Activated T-helper 9 cell treated with anti-CD3 and anti-CD28 coated beads, Interleukin-2, amount 50 U/mL, for 16 hours (primary cell): ENCODE results near the gene SOWAHA.
"Not testable (repeated sequence)": the region's sequence is repeated elsewhere in the genome, so short reads cannot be mapped to it uniquely, and the experiment has no call there.

Experiments
- DNase-seq: peaks from one replicate; pipeline ENCODE4 v3.0.0-alpha.2; 2020; ENCODE audit warnings: low read depth

SOWAHA gene

DNA sequence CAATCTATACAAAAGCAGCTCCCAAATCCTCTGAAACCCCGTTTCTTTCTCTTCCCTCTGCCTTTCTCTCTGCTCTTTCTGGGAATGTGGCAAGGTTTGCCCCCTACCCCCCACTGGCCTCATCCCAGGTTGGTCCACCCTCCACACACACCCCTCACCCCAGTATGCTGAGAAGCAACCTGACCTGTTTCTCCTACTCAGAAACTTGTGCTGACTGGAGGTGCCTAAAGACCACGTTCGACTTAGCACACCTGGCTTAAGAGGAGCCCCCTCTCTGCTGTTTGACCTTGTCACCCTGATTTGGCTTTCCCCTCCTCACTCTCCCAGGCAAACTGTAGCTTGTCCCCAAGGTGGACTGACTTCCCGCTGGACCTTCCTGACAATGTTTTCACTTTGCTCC lies 35.0 kb upstream of the SOWAHA start:
- no peak for DNase-seq

DNA sequence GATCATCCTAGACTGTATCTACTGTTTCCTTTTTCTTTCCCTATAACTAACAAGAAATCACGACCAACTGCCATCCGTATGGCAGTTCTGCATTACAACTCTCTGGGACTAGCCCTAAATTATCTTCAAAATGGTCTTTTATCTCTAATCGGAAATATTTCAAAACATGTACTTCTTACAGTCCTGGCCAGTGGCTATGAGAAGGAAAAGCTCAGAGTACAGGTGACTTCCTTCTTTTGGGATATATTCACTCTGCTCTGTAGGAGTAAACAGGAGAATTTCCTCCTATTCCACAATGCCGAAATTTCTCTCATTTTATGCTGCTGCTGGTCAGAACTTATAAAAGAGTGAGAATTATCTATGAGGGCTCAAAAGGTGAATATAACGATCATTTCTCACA lies 34.2 kb upstream of the SOWAHA start:
- no peak for DNase-seq

DNA sequence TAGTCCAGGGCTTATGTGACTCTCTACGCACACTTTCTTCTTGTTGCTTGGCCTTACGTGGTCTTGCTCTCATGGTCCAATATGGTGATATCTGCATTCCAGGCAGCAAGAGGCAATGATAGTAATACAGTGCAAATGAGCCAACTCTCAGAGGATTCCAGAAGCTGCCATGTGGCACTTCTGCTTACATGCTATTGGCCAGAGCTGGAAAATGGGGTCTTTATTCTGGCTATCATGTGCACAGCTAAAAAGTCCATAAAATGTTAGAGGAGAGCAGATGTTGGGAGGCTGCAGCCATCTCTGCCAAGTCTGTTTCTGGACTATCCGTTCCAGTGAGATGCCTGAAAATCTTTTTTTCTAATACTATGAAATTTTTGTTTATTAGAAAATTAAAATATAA lies 33.1 kb upstream of the SOWAHA start:
- no peak for DNase-seq

DNA sequence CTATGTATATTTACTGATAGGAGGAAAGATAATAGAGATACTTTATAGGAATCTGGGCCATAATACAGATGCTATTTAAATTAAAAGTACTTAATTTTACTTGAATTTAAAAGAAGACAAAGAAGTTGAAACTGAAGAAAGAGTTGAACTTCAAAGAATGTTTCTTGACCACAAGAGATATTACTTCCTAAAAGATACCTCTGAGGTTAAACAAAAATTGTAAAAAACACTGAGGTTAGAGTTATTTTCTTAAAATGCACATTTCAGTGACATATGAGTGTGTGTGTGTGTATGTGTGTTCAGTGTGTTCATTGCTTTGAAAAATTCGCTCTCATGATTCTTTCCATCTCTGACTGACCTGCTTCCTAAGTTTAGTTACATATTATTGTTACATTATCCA lies 32.5 kb upstream of the SOWAHA start:
- DNase-seq = no peak

DNA sequence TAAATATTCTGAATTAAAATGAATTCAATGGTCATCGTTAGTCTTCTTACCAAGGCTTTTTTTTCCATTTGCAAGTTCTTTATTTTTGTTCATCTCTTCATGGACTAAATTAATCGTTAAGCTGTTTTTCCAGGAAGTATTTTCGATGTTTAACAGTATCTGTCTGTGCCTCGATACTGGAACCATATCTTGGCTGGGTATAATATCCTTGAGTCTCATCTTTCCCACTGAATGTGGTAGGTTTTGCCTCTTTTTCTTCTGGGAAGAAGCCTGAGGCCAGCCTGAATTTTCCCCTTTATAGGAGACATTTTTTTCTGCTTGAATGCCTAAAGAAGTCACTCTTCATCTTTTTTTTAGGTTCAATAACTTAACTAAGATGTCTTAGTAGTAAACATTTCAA lies 32.1 kb upstream of the SOWAHA start:
- DNase-seq = no peak

DNA sequence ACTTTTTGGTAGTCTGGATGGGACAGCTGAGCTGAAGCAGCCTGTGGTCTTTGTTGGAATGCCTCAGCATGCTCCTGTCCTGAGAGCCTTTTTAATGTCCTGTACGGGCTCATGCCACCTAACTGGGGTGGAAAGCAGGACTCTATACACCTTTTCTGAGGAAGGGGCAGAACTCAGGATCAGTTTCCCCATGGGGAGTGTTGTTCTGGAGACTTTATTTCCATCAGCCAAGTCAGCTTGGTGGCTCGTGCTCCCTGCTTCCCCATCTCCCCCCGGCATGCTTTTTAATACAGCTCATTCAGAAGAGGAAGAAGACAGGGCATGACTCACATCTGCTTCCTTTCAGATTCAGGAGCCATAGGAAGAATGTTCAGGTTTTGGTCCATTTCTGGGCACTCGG lies 31.0 kb upstream of the SOWAHA start:
- DNase-seq = no peak

DNA sequence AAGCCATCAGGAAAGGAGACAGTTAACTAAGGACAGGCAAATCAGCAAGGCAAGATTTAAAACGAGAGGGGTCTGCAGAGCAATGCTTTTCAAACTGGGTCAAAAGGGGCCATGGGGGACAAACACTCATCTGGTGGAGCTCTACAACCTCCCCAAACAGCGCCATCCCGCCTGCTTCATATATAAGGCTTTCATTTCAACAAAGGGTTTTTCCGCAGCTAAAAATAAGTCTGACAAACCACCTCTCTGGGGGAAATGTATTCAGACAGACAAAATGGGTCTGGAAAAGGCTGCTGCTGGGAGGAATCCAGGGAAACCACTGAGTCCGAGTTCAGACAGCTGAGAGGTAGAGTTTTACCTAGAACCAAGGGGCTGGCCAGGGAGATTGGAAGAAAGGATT lies 27.7 kb upstream of the SOWAHA start:
- no peak for DNase-seq

DNA sequence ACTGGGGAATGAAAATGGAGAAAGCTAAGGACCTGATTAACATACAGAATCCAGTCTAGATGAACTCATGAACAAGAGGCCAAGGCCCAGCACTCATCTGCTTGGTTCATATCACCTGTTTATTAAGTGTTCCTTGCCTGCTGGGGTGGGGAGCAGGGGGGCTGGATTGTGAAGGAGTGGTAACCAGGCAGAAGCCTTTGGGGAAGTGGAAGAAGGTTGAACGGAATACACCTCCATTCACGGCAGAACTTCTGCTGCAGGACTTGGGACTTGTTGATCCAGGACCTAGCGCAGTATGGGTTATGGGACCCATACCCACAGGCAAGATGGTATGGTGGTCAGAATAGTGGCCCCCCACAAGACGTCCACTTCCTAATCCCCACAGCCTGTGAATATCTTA lies 27.2 kb upstream of the SOWAHA start:
- DNase-seq = no peak

DNA sequence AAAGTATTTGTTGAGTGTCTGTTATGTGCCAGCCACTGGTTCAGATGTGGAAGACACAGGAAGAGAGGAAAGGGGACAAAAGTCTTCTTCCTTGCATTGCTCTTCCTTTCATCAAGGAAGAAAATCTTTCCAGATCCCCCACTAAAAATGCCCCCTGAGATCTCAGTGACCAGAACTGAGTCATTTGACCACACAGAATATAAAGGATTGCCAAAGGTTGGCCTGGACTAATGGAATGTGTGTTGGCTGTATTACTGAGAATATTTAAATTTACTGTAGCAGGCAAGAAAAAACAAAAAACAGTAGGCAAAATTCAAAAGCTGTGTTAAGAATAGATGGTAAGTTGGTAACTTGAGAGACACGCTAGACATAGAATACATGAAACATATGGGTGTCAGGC lies 26.0 kb upstream of the SOWAHA start:
- no peak for DNase-seq

DNA sequence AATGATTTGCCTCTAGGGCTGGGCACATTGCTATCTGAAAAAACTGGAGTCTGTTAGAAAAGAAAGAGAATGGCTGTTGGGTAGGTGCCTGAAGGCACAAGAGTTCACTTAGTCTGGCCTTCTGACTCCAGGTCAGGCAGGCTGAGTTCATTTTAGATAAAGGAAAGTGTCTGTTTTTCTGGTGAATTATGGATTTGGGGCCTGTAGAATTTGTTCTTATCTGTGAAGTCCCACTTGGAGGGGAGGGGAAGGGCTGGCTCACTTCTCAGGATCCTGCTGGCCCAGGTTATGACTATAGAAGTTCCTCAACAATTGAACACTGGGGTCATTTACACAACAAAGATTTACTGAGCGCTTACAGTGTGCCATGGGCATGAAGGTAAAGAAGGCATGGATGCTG lies 24.6 kb upstream of the SOWAHA start:
- no peak for DNase-seq

DNA sequence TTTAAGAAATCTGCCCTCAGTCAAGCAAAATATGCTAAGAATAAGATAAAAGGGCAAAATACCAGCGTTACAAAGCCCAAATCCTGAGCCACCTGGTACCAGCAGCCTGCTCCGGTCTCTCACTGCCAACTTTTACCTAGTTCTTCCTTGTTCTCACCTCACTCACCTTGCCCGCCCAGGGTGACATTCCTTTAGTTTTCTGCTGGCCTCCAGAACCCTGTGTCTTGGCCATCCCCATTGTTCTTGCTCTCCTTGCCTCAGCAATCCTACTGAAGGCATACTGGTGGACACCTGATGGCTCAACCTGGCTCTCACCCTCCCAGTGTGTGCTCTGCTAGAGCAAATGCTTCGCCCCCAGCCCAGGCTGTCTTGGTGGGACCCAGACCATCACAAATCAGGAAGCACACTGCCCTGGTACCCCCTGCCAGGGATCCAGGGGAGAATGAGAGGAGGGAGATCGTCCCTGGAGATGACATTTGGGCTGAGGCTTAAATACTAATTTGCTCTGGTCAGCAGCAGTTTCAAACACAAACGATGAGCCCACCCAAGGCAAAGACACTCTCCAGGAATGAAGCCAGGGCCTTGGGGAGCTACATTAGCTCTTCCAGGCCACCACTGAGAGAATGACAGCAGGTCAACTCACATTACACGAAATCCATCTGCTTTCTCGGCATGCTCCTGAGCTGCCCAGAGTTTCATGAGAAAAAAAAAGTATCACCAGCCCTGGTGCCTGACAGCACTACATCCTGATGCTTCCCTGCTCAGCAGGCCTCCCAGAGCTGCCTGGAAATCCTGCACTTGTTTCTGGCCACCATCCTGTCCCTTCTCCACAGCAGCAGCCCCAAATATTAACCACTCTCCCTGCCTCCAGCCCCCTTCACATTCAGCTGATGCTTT lies 23.9 kb upstream of the SOWAHA start:
- no peak for DNase-seq

DNA sequence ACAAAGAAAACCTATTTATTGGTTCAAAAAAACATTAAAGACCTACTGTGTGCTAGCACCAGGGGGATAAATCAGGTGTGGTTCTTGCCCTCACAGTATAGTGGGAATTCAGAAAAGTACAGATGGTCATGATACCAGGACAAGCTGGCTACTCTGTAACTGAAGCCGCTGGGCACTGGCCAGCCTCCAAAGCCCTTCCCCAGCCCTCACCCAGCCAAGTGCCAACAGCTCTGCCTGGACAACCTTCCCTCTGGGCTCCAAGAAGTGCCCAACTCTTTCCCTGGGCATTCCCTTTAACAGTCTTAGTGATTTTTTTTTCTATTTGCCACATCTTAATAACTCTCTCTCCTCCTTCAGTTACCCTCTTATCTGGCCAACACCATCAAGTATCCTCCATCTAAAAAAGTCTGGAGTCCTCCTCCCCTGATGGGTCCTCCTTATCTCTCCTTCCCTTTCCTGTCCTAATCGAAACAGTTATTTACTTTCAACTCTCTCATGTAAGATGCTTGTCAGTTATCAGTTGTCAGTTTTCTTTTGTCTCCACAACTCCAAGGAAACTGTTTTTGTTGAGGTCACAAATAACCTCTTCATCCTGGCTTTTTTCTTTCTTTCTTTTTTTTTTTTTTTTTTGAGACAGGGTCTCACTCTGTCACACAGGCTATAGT lies 22.8 kb upstream of the SOWAHA start:
- DNase-seq = no peak

DNA sequence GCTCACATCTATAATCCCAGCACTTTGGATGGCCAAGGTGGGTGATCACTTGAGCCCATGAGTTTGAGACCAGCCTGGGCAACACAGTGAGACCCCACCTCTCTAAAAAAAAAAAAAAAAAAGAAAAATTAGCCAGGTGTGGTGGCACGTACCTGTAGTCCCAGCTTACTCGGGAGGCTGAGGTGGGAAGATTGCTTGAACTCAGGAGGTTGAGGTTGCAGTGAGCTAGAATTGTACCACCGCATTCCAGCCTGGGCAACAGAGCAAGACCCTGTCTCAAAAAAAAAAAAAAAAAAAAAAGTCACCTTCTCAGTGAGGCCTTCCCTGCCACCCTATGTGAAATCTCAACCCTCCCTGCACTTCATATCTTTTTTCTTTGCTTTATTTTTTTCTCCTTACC lies 22.1 kb upstream of the SOWAHA start:
- DNase-seq = no peak

DNA sequence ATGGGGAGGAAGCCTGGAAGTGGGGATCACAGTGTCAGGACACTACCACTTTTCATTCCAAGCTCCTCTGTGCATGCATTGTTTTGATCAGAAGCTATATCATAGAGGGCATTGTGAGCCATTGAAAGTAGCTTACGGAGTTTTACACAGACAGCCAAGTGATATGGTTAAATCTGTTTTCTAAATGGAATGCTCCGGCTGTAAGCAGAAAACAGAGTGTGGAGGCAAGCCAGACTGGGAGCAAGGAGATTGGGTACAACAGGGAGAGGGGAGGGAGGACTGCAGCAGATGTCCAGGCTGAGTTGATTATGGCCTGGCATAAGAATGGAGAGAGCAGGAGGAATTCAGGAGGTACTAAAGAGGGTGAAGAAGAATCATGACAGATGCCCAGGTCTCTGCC lies 15.5 kb upstream of the SOWAHA start:
- no peak for DNase-seq

DNA sequence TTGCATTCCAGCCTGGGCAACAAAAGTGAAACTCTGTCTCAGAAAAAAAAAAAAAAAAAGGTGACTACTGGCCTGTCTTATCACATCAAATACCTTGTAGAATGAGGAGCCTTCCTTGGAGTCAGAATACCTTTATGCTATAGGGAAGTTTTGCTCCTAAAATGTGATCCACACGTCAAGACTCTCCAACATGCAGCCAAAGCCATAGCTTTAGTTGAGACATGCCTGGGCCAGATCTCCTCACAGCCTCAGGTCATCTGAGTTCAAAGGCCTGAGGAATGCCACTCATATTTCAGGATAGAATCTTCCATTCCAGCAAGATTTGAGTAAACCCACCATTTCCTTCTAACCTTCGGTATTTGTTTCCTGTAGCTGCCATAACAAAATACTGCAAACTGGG lies 13.7 kb upstream of the SOWAHA start:
- no peak for DNase-seq

DNA sequence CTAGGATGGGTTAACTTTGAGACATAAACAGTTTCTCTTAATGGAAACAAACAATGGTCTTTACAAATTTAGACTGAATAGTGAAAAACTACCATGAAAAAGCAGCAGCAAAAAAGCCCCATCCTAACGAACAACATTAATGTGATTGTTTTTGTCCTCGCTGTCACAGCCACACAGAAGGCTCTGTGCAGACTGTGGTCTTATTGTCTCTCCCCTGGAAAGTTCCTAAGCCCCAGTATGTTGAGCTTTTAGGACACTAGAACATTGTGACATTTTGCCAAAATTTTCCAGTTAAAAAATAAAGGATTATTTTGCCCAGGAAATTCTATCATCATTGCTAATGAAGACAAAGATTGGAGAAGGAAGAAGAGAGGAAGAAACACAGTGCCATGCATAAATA lies 12.6 kb upstream of the SOWAHA start:
- no peak for DNase-seq

DNA sequence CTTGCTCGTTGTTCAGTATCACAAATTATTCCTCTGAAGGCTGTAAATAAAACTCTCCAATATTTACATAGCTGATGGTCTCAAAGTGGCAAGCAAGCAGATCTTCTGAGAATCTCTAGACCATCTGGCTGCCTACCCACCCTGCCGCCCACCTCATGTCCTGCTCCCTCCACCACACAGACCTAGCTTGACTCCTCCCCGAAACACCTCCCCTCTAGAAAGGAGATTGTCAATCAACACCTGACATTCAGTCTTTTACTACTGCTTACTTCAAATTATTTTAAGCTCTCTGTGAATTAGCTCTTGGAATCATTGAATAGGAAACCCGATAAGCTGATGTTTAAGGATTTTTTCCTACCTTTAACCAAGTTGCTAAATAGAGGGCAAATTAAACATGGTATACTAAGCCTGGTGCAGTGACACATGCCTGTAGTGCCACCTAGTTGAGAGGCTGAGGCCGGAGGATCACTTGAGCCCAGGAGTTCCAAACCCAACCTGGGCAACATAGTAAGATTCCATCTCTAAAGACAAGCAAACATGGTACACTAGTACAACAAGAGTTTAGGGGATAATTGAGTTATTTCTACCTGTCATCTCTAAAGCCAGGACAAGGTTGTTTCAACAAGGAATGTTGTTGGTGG lies 10.9 kb upstream of the SOWAHA start:
- no peak for DNase-seq

DNA sequence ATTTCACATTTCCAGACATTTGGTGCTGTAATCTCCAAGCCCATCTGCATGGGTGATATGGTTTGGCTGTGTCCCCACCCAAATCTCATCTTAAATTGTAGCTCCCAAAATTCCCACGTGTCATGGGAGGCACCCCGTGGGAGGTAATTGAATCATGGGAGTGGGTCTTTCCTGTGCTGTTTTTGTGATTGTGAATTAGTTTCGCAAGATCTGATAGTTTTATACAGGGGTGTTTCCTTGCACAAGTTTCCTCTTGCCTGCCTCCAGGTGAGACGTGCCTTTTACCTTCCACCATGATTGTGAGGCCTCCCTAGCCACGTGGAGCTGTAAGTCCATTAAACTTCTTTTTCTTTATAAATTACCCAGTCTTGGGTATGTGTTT lies 10.4 kb upstream of the SOWAHA start:
- not testable (repeated sequence) for DNase-seq

DNA sequence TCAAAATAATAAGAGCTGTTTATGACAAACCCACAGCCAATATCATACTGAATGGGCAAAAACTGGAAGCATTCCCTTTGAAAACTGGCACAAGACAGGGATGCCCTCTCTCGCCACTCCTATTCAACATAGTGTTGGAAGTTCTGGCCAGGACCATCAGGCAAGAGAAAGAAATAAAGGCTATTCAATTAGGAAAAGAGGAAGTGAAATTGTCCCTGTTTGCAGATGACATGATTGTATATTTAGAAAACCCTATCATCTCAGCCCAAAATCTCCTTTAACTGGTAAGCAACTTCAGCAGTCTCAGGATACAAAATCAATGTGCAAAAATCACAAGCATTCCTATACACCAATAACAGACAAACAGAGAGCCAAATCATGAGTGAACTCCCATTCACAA lies 8.9 kb upstream of the SOWAHA start:
- DNase-seq = not testable (repeated sequence)

DNA sequence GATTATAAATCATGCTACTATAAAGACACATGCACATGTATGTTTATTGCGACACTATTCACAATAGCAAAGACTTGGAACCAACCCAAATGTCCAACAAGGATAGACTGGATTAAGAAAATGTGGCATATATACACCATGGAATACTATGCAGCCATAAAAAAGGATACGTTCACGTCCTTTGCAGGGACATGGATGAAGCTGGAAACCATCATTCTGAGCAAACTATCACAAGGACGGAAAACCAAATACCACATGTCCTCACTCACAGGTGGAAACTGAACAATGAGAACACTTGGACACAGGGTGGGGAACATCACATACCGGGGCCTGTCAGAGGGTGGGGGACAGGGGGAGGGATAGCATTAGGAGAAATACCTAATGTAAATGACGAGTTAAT lies 7.2 kb upstream of the SOWAHA start:
- not testable (repeated sequence) for DNase-seq

DNA sequence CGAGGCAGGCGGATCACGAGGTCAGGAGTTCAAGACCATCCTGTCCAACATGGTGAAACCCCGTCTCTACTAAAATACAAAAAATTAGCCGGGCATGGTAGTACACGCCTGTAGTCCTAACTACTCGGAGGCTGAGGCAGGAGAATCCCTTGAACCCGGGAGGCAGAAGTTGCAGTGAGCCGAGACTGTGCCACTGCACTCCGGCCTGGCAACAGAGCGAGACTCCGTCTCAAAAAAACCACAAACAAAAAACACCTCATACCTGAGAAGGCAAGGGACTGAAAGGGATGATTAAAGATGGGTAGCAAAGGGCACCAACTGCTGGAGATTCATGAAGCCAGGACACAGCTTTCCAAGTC lies 6.3 kb upstream of the SOWAHA start:
- DNase-seq = not testable (repeated sequence)

DNA sequence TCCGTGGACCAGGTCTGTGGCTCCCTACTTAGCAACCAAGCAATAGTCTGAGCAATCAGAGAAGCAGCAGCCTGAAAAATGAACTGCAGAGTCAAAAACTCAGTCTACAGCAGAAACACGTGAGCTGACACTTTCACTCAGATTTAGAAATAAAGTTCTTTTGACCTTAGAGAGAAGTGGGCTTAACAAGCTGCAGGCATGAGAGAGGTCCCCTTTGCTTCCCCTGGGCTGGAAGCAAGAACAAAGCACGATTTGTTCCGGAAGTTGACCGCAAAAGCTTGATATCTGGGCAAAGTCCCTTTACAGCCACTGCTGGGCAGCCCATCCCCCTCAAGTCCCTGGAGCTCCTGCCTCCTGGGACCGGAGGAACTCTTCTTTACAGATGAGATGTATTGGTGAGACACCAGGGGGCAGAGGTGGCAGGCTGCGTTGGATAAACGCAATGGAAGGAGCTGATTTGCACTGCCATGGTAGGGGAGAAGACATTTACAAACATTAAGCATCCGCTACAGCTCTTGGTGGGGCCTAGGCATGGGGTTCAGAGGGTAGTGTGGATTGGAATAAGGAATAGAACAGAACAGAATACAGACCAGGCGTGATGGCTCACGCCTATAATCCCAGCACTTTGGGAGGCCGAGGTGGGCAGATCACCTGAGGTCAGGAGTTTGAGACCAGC lies 5.8 kb upstream of the SOWAHA start:
- no peak for DNase-seq

DNA sequence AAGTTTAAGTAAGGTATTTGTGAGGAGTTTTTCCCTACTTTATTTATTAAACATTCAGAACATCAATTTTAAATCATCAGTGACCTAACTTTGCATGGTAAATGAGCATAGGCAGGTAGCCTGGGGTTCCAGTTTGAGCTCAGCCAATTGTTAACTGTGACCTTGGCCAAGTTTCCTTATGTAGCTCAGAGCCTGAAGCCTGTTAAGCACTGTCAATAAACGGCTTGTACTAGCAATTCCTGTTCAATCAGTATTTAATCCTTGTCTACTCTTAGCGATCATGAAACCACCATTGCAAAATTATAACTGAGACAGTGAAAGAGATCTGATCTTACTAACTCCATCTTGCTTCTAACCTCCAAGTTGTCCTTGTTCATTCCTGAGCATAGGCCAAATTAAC lies 4.7 kb upstream of the SOWAHA start:
- DNase-seq = no peak
